ENCODE measurements around the gene CIT. TPM values are rescaled to one million over a fixed set of nuclear protein-coding genes. Genes with fewer than 3 reads are reported as not detected.

The CIT gene
- total RNA-seq, 1 experiment from 2014 or later, result 58.9 TPM

DNA sequence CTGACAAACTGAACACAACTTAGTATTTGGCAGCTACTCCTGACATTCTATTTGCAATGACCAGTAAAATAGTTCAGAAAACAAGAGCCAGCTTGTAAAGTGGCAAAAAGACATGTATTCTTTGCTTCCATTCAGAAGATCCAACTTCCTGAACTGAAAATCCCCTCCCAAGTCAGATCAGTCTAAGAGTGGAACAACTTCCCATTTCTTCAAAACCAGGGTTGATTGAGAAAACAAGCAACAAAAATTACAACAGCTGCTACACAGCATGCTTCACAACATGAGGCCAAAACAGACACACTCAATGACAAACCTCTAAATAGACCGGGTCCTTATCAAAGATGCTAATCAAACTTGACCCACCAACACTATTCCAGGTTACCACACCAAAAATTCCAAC lies 40.3 kb downstream of the CIT start:
- Histone ChIP-seq H3K4me1 (ENCODE audit: insufficient read depth, low read length) (no peaks in the 10 kb centered on the region), H3K9me3 (ENCODE audit: low read length) (no peaks in the 10 kb centered on the region), H2AFZ (ENCODE audit: low read length) (no peak overlapping the region), H3K9ac (ENCODE audit: low read length) (no peak overlapping the region), H3K4me3 (ENCODE audit: low read length) (no peak overlapping the region), H4K20me1 (ENCODE audit: low read length) (0 out of 2 replicates have a peak, but pooled peaks cover 3% of the 10 kb centered on the region), H3K36me3 (ENCODE audit: low read depth, low read length) (peaks cover 47% of the 10 kb centered on the region; the same call in 1 of the 2 replicates), H3K9me2 (replicated peaks; ENCODE audit: low read length) (no peaks in the 10 kb centered on the region), H3F3A (ENCODE audit: low read length, unreplicated experiment) (no peaks in the 10 kb centered on the region), H3K4me2 (ENCODE audit: low read length) (no peak overlapping the region), H3K27ac (ENCODE audit: low read length) (no peak overlapping the region), H3K79me2 (ENCODE audit: low read length) (peaks cover 13% of the 10 kb centered on the region; the same call in 1 of the 2 replicates), H3K27me3 (ENCODE audit: low read length) (no peaks in the 10 kb centered on the region)
- DNase-seq (no peak), ATAC-seq (no peak)
- CTCF ChIA-PET, result no interaction called here
- TF ChIP-seq, protein P1, sequence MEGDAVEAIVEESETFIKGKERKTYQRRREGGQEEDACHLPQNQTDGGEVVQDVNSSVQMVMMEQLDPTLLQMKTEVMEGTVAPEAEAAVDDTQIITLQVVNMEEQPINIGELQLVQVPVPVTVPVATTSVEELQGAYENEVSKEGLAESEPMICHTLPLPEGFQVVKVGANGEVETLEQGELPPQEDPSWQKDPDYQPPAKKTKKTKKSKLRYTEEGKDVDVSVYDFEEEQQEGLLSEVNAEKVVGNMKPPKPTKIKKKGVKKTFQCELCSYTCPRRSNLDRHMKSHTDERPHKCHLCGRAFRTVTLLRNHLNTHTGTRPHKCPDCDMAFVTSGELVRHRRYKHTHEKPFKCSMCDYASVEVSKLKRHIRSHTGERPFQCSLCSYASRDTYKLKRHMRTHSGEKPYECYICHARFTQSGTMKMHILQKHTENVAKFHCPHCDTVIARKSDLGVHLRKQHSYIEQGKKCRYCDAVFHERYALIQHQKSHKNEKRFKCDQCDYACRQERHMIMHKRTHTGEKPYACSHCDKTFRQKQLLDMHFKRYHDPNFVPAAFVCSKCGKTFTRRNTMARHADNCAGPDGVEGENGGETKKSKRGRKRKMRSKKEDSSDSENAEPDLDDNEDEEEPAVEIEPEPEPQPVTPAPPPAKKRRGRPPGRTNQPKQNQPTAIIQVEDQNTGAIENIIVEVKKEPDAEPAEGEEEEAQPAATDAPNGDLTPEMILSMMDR (conservative IDR thresholded peaks at IDR 0.05; ENCODE audit: low read depth, low read length), result no peak
- TF ChIP-seq EZH2phosphoT487 (IDR thresholded peaks at IDR 0.05; ENCODE audit: borderline replicate concordance, low read length) (no peak), EZH2 (IDR thresholded peaks at IDR 0.05; ENCODE audit: low read length, unreplicated experiment) (no peak)
- POLR2A ChIA-PET (ENCODE audit: unreplicated experiment), result no interaction called here
- intact Hi-C loops (cut with micrococcal nuclease), result no loop called here
- BruUV-seq (replicated peaks), result no TSS peak

DNA sequence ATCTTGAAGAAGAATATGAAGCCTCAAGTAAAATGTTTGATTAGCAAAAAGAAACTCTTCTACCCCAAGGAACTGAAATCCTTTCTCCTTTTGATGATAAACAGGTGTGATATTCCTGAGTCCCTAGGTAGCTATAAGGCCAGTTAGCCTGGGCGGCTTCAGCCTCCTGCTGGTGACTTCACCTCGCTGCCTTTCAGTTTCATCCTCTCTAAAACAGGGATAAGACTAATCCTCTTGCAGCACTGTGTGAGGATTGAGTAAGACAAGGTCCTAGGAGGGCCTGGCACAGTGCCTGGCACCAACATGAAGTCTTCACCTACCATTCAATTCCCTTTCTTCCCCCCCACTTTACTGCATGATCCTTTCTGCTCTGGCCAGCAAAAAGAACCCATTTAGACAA lies 42.1 kb downstream of the CIT start:
- H3F3A ChIP-seq (ENCODE audit: low read length, unreplicated experiment), result no peaks in the 10 kb centered on the region
- H3K9me3 ChIP-seq (ENCODE audit: low read length), result no peaks in the 10 kb centered on the region
- peak; percentile 76 for ATAC-seq
- H3K4me3 ChIP-seq (ENCODE audit: low read length), result no peak overlapping the region
- peaks cover 42% of the 10 kb centered on the region for H3K36me3 ChIP-seq (ENCODE audit: low read depth, low read length)
- H3K4me1 ChIP-seq (ENCODE audit: insufficient read depth, low read length), result no peaks in the 10 kb centered on the region
- no peaks in the 10 kb centered on the region for H3K27me3 ChIP-seq (ENCODE audit: low read length)
- no peak overlapping the region for H3K4me2 ChIP-seq (ENCODE audit: low read length)
- no peak overlapping the region for H2AFZ ChIP-seq (ENCODE audit: low read length)
- H3K79me2 ChIP-seq (ENCODE audit: low read length), result peaks cover 6% of the 10 kb centered on the region; the same call in 1 of the 2 replicates
- ChIA-PET CTCF (interaction anchor here (0.6 kb wide), 1 partner anchor 24 kb away, joined by 3 read pairs; no protein-coding TSS in a partner anchor), POLR2A (ENCODE audit: unreplicated experiment) (no interaction called here)
- intact Hi-C loops (cut with micrococcal nuclease), result no loop called here
- no peak overlapping the region for H3K27ac ChIP-seq (ENCODE audit: low read length)
- DNase-seq, result peak; percentile 16
- H3K9ac ChIP-seq (ENCODE audit: low read length), result no peak overlapping the region
- BruUV-seq (replicated peaks), result no TSS peak
- no peaks in the 10 kb centered on the region for H4K20me1 ChIP-seq (ENCODE audit: low read length)
- H3K9me2 ChIP-seq (replicated peaks; ENCODE audit: low read length), result no peaks in the 10 kb centered on the region
- TF ChIP-seq, protein P1 (conservative IDR thresholded peaks at IDR 0.05; ENCODE audit: low read depth, low read length), result peak; percentile 40; the same call in 1 of the 2 replicates
- TF ChIP-seq EZH2 (IDR thresholded peaks at IDR 0.05; ENCODE audit: low read length, unreplicated experiment) (no peak), EZH2phosphoT487 (IDR thresholded peaks at IDR 0.05; ENCODE audit: borderline replicate concordance, low read length) (no peak)

DNA sequence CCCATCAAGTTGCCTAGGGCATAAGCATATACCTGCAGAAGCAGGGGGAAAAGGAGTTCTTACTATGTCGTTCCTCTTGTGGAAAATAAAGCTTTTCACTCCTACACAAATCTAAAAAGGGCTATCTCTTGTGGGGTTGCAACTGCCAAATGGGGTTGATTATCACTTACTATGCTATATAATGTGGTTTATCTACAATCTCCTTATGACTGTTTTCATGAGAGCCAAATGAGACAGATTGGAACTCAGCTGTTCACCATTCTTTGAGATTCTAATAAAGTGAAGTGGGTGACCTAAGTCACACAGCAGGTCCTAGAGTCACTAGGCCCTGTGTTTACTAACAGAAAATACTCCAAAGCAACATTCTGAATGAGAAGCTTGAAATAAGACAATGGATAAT lies 47.7 kb downstream of the CIT start:
- Histone ChIP-seq H4K20me1 (ENCODE audit: low read length) (no peaks in the 10 kb centered on the region), H3K9ac (ENCODE audit: low read length) (no peak overlapping the region), H3K36me3 (ENCODE audit: low read depth, low read length) (peaks cover 42% of the 10 kb centered on the region), H3K27me3 (ENCODE audit: low read length) (no peaks in the 10 kb centered on the region), H2AFZ (ENCODE audit: low read length) (no peak overlapping the region), H3K27ac (ENCODE audit: low read length) (no peak overlapping the region), H3K4me2 (ENCODE audit: low read length) (no peak overlapping the region), H3K9me3 (ENCODE audit: low read length) (no peaks in the 10 kb centered on the region), H3K4me3 (ENCODE audit: low read length) (no peak overlapping the region), H3K4me1 (ENCODE audit: insufficient read depth, low read length) (no peaks in the 10 kb centered on the region), H3K9me2 (replicated peaks; ENCODE audit: low read length) (no peaks in the 10 kb centered on the region), H3F3A (ENCODE audit: low read length, unreplicated experiment) (no peaks in the 10 kb centered on the region), H3K79me2 (ENCODE audit: low read length) (no peaks in the 10 kb centered on the region)
- DNase-seq, result no peak
- no peak for TF ChIP-seq EZH2phosphoT487 (IDR thresholded peaks at IDR 0.05; ENCODE audit: borderline replicate concordance, low read length)
- TF ChIP-seq, protein P1 (conservative IDR thresholded peaks at IDR 0.05; ENCODE audit: low read depth, low read length), result no peak
- TF ChIP-seq EZH2 (IDR thresholded peaks at IDR 0.05; ENCODE audit: low read length, unreplicated experiment), result no peak
- CTCF ChIA-PET, result no interaction called here
- no TSS peak for BruUV-seq (replicated peaks)
- POLR2A ChIA-PET (ENCODE audit: unreplicated experiment), result no interaction called here
- no peak for ATAC-seq
- intact Hi-C loops (cut with micrococcal nuclease), result no loop called here
